ENCODE data around the gene TMEM201.
"Not testable (repeated sequence)": the region's sequence is repeated elsewhere in the genome, so short reads cannot be mapped to it uniquely, and the experiment has no call there.

TMEM201 gene

DNA sequence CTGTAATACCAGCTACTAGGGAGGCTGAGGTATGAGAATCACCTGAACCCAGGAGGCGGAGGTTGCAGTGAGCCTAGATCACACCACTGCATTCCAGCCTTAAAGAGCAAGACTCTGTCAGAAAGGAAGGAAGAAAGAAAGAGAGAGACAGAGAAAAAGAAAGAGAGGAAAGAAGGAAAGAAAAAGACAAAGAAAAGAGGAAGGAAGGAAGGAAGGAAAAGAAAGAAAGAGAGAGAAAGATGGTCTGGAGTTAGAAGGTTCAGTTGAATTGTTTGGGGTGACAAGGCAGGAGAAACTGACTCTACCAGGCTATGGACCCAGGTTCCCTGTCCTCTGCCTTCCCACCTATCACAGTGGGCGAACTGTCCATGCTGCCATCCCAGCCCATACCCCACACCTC is 35.4 kb downstream of the TMEM201 start:
- DNase-seq: no peak

DNA sequence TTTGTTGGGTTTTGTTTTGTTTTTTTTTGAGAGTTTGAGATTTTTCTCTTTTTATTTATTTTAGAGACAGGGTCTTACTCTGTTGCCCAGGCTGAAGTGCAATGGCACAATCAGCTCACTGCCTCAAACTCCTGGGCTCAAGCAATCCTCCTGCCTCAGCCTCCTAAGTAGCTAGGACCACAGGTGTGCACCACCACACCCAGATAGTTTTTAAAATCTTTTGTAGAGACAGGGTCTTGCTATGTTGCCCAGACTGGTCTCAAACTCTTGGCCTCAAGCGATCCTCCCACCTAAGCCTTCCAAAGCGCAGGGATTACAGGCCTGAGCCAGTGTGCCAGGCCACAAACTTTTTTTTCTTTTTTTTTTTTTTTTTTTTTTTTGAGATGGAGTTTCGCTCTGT is 36.3 kb downstream of the TMEM201 start:
- not testable (repeated sequence) for DNase-seq

DNA sequence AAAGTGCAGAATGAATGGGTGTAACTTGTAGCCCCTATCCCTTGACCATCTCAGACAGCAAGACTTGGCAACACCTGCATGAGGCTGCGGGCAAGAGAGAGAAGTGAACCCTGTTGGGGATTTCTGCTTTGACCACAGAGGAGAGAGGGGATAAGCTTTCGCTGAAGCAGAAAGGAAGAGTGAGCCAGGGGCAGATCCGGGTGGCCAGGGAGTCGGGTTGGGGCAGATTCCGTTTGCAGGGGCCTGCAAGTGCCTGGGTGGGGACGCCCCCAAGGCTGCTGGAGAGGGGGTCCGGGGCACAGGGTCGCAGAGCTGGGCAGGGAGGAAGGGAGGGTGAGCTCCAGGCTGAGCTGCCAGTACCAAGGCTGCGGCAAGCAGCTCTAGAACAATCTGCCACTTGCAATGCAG is 37.5 kb downstream of the TMEM201 start:
- DNase-seq: no peak

DNA sequence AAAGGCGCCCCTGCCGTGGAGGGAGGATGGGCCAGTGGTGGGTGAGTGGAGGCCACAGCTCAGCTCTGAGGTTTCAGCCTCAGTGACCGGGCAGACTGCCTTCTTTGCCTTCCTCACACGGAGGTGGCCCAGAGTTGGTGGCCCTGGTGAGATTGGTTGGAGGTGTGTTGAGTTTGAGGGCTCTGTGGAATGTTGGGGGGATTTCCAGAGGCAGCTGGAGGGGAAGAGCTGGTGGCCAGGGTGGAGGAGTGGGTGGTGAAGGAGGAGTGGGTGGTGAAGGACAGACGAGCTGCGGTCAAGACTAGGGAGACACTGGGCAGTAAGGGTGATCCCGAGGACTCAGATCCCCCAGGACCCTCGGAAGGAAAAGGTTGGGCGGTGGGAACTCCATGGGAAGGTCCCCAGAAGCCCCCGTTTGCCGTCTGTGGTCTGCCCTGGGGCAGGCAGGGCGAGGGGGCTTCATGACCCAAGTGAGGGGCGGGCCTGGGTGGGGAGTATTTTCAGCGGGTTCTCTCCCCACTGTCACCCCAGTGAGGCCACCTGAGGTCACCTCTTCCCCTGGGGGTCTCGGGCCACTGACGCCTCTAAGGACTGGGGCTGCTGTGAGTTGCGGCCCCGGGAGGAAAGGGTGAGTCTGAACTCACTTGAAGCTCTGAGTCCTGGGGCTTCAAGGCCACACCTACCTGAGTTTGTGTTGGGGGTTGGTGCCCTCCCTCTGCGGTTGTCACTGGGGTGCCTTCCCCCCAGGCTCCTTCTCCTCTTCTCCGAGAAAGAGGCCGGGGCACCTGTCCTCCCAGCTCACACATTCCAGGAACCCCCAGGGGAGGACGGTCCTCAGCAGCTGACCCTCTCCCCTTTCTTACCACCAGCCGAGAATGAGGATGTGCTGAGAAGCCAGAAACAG is 40.1 kb downstream of the TMEM201 start:
- DNase-seq: no peak

DNA sequence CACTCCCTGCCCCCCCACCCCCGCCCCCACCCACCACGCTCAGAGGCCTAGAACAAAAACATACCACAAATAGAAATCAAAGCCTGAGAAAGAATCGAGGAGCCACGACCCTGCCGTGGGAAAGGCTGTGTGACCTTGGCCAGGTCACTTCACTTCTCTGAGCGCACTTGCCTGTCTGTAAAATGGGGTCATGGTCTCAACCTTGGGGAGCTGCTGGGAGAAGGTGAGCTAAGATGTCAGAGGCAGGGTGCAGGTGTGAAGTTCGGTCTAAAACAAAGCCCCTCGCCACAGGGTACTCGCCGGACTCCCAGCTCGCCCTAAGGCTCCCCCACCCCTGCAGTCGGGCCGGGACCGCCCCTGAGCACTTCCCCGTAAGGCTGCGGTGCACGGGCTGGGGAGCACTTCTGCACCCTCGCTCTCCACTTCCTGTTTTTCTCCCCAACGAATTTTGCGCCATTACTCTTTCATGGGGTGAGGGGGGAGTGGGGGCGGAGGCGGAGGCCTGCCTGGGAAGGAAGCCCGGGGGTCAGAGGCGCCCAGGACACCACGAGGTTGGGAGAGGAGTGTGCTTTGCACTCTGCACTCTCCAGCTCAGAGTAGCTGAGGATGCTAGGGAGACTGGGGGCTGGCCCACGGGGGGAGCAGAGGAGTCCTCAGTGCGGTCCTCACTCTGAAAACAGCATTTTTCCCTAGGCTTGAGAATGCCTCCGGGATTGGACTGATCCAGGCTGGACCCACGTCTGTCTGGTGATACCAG is 40.9 kb downstream of the TMEM201 start:
- DNase-seq: no peak

DNA sequence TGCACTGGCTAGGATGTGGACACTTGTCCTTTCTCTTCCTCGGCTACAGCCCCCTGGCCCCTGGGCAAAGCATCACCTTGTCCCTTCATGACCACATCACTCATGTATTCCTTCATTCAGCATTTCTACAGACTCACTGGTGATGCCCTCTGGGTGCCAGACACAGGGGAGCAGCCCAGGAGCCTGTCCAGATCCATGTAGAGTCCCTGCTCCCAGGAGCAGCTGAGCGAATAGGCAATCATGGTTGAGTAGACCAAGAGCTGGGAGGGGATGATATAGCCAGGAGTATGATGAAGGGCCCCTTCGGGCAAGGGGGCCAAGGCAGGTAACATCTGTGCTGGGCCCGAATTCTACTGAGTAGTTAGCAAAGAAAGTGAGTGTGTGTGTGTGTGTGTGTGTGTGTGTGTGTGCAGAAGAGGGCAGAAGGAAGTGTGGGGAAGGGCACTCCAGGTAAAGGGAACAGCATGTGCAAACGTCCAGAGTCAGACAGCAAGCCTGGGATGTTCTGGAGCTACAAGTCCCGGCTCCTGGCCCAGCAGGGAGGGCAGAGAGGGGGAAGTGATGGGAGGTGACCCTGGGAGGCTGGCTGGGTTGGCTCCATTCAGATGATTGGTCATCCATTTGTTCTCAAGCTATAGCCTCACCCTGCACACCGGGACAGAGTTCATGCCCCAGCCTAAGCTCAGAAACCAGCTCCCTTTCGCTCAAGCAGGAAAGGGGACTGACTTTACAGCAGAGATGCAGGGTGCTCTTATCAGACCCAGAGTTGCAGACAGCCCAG is 41.8 kb downstream of the TMEM201 start:
- DNase-seq: no peak

DNA sequence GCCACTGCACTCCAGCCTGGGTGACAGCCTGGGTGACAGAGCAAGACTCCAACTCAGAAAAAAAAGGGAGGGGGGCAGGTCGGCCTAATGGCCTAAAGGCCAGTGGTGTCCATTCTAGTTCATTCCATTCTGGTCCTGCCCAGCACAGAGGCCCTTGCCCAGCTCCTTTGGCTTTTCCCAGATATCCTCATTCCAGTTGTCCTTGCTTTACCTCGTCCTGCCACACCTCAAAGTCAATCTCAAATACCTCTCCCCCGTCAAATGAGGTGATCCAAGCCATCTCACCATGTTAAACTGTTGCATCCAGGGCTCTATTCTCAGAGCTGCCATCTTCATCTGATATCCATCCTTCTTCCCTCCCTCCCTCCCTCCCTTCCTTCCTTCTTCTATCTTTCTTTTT is 42.9 kb downstream of the TMEM201 start:
- no peak for DNase-seq

DNA sequence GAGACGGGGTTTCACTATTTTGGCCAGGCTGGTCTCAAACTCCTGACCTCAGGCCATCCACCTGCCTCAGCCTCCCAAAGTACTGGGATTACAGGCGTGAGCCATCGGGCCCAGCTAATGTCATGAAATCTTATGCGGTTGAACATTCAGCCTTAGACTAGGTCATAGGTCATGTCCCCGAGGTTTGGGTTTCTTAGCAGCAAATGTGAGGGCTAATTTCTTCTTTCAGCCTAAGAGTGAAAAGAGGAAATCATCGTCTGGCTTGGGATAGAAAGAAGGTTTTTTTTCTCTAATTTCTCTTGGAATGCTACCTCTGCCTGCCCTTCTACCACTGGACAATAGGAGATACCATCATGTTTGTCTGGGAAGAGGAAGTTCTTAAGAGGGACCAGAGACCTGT is 44.8 kb downstream of the TMEM201 start:
- DNase-seq: no peak

DNA sequence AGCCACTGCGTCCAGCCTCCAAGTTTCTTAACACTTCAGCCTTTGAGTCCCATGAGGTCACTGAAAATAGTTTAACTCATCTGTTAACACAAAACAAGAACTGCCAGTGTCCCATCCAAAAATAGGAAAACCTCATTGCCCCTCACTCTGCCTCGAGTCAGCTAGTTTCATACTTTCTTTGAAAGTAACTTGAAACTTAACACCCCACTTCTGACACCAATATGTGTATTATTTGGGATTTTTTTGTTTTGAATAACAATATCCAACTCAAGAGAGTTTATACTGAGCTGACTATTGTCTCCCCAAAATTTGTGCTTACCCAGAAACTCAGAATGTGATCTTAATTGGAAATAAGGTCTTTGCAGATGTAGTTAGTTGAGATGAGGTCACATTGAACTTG is 45.9 kb downstream of the TMEM201 start:
- DNase-seq: no peak

DNA sequence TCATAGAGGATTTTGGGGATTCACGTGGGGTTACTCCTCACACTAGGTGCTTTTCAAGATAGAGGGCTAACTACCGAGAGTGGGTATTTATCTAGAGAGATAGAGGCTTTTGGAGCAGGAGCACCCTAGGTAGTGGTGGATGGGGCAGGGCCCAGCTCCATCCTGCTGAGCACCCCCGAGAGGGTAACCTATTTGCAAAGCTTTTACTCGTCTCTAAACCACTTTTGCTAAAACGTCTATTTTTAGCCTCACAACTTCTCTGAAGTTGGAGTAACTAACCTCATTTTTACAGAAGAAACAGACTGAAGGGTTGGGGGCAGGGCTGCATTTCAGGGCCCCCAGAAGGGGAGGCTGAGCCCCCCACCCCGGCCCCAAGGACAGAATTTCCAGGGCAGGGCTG is 50.5 kb downstream of the TMEM201 start:
- DNase-seq: no peak

DNA sequence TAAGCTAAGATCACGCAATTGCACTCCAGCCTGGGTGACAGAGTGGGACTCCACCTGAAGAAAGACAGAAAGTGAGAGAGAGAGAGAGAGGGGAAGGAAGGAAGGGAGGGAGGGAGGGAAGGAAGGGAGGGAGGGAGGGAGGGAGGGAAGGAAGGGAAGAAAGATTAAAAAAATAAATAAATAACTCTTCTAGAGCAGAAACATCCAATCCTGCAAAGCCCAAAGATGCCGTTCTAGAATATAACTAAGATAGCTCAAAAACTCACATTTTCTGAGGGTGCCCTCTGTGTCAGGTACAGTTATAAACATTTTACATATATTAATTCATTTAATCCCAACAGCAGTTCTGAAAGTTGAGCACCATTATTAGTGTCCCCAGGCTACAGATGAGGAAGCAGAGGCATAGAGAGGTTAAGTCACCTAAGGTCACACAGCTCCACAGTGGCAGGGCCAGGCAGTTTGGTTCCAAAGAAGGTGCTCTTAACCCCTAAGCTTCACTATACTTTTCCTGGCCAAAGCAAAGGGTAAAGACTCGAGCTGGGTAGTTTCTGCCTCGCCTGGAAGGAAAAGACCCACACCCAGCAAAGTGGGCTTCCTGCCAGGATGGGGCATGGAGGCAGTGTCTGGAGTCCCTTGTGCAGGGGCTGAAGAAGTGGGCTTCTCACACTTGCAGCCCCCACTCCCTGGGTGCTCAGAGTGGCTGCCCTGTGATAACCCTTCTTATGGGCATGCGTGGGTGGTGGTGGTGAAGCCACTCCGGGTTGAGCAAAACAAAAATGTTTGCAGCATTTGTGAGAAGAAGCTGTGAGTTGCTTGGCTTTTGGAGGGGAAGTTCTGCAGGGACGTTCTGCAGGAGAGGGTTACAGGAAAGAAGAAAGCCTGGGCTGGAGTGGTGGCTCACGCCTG is 54.9 kb downstream of the TMEM201 start:
- no peak for DNase-seq

DNA sequence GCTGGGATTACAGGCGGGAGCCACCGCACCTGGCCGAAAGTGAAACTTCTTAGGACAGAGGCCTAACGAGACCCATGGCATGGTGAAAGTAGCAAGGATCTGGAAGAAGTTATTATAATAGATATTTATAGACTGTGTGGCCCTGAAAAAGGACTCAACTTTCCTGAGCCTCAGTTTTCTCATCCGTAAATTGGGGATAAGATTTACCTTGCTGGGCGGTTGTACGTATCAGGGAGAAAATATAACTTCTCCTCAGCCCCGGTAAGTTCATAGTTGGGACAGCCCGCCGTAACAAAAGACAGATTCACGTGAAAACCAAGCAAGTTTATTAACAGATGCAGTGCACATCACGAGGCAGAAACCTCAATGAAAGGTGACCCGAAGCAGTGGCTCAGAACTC is 57.3 kb downstream of the TMEM201 start:
- DNase-seq: no peak

DNA sequence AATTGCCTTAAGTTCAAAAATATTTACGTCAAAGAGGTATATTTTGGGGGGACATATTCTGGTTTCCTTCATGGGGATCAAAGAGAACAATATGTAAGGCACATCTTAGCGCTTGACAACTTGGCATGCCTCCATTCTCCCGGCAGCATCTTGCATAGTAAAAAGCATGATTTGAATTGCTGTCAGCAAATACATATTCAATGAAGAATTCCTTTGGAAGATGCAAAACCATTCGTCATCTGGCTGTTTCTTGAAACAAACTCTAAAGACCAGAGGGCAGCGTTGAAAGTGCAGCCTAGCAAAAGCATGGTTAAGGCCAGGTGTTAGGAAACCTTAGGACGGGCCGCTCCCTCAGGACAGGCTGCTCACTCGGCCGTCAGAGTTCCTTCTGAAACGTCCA is 59.5 kb downstream of the TMEM201 start:
- no peak for DNase-seq

DNA sequence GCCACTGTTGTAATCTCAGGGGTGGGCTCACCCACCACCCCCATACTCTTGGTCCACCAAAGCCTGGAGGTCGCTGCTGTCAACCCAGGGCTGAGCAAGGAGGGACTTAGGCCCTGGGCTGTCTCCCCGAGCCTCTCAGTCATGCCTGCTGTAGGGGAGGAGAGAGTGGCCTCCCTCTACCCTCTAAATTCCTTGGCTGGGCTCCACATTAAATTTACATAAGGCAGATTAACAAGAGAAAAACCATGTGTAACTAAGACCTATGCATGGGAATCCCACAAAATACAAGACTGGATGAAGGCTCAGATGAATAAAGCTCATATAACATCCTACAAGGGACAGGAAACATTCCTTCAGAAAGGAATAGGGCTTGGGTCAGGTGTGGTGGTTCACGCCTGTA is 61.1 kb downstream of the TMEM201 start:
- DNase-seq: no peak

DNA sequence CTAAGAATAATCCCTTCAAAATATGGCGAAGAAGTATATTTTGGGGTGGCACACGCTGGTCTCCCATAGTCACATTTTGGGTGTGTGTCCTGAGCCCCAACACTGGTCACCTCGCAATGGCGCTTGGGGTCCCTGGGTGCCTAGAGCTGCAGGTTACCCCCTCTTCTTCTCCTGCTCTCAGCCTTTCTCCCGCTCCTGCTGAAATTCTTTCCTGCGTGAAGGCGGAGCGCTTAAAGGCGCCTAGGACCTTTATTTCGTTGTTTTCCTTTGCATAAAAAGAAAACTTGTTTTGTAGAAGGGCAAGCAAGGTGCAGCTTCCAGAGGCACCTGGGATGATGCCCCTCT is 62.5 kb downstream of the TMEM201 start:
- DNase-seq: no peak

DNA sequence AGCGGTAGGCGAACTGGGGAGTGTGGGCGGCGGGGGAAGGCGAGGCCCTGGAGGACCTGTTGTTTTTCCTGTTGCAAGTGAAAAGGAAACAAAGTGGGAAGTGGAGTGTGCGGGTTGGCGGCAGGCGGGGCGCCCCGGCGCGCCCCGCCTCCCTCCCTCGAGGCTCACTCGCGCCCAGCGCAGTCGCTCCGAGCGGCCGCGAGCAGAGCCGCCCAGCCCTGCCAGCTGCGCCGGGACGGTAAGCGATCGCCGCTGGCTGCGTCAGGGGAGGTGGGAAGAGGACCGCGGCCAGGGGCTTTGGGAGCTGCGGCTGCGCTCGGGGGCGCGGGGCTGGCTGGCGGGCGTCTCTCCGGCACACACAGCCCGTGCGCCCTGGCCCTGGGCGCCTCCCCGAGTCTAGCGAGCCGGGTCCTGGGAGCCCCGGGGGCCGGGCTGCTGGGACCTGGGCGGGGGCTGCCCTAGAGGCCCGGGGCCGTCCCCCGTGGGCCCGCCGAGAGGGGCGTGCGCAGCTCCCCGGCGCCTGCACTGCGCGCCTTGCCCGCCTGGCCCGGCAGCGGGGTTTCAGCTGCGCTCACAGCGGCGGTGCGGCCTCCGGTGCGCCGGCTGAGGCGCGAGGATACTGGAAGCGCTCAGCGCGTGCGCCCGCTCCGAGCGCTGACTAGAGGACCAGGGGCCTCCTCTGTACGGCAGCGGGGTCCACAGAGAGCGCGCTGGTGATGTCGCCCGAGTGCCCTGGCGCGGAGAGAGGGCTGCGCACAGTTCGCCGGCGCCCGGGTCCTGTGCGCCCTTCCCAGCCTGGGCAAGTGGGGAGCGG is 63.1 kb downstream of the TMEM201 start, which contains the start of gene PIK3CD:
Gene PIK3CD, plus strand, starts transcription at position 167 of the 814 bp plus-strand sequence. CDS start 58,725 bp downstream, outside the sequence.
- DNase-seq: peak; percentile 44

DNA sequence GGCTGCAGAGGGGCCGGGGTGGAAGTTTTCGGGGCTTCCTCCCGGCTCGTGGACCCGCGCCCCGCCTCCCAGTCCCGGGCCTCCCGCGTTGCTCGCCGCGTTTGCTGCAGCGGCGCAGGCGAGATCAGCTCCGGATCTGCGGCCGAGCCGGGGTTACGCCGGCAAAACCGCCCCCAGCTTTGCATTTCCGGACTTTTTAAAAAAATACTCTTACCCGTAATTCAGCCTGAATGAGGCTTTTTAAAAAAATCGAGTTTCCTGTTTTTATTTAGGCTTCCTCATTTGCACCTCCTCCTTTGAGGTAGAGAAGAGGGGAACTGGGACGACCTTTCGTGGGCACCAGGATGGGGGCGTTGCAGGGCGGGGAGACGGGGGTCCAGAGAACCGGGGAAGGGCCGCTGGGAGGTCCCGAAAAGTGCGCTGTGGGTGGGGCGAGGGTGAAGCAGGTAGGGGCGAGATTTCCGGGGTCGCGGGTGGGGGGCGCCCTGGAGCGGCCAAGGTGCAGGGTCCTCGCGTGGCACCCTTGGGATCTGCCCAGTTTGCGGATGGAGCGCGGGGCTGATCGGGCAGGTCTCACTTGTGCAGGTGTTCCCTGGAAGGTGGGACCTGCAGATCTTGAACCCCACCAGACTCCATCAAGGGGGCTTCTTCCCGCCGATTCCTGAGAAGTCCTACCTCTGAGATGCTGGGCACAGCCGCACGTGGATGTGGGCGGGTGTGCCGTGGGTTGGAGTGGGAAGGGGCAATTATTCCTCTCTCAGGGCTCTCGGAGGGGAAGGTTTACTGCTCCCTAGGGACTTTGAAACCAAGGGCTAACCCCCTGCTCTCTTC is 63.9 kb downstream of the TMEM201 start:
- DNase-seq: no peak

DNA sequence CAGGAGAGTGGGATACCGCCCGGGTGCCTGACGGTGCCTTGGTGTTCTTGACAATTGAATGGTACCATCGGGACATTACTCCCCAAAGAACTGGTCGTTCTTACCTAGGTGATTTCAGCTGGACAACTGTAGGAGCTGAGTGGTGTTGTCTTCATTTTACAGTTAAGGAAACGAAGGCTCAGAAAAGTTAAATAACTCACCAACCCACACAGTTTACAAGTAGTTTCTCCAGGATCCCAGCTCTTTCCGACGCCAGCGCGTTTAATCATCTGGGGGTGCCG is 64.4 kb downstream of the TMEM201 start:
- no peak for DNase-seq

DNA sequence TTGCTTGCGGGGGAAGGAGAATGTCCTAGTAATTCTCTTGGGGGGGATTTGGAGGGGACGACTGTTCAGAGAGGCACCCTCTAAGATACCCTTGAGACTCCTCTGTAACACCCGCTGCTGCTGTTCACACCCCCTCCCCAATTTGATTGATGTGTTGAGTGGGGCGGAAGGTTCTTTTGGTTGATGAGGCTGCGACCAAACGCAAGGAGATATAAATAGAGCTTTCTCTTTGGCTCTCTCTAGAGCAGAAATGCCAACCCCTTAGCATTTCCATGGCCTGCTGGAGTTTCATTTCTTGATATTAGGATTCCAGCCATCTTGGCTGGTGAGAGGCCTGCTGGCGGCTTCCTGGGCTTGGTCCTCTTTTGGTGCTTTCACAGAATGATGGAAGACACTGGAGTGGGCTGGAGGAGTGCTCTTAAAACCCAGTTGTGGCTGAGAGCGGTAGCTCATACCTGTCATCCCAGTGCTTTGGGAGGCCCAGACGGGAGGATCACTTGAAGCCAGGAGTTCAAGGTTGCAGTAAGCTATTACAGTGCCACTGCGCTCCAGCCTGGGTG is 64.9 kb downstream of the TMEM201 start:
- no peak for DNase-seq

Measured in left hindlimb (tissue), 1 donor.